Measurements from ENCODE around the gene PSPN.
"Not testable (repeated sequence)": the region's sequence is repeated elsewhere in the genome, so short reads cannot be mapped to it uniquely, and the experiment has no call there.

Gene PSPN

GRCh38 chr19:6352381-6353165 lies 23.2 kb downstream of the PSPN start:
- Mint-ChIP-seq H3K4me1 (ENCODE audit: low read depth in 2 of 2) (no peaks in the 10 kb centered on the region), H3K4me3 (no peak overlapping the region), H3K27ac (no peak overlapping the region), H3K36me3 (ENCODE audit: insufficient read depth) (peaks cover 5% of the 10 kb centered on the region), H3K9me3 (no peaks in the 10 kb centered on the region), H3K27me3 (no peaks in the 10 kb centered on the region)
- DNase-seq (no peak), ATAC-seq (replicated peaks) (no peak)

- no peak overlapping the region for H3K27ac Mint-ChIP-seq
- no peaks in the 10 kb centered on the region for H3K9me3 Mint-ChIP-seq
- no peak for DNase-seq
- no peak overlapping the region for H3K4me3 Mint-ChIP-seq
- H3K36me3 Mint-ChIP-seq (ENCODE audit: insufficient read depth): peaks cover 5% of the 10 kb centered on the region
- H3K27me3 Mint-ChIP-seq: no peaks in the 10 kb centered on the region
- ATAC-seq (replicated peaks): no peak
- no peaks in the 10 kb centered on the region for H3K4me1 Mint-ChIP-seq (ENCODE audit: low read depth in 2 of 2)
Measured at GRCh38 chr19:6350688-6351087, 25.0 kb downstream of the PSPN start.

GRCh38 chr19:6349271-6349670 lies 26.5 kb downstream of the PSPN start:
- peak overlapping the region in 1 of 2 donors; percentile 28 for H3K27ac Mint-ChIP-seq
- H3K36me3 Mint-ChIP-seq (ENCODE audit: insufficient read depth): not testable (repeated sequence)

GRCh38 chr19:6343462-6343861 lies 32.3 kb downstream of the PSPN start:
- DNase-seq: no peak
- Mint-ChIP-seq H3K27me3 (no peaks in the 10 kb centered on the region), H3K4me3 (no peak overlapping the region), H3K9me3 (no peaks in the 10 kb centered on the region), H3K27ac (no peak overlapping the region), H3K4me1 (ENCODE audit: low read depth in 2 of 2) (no peaks in the 10 kb centered on the region), H3K36me3 (ENCODE audit: insufficient read depth) (no peaks in the 10 kb centered on the region)
- ATAC-seq (replicated peaks): no peak

More at GRCh38 chr19:6349271-6349670, 26.5 kb downstream of the PSPN start:
- not testable (repeated sequence) for H3K27me3 Mint-ChIP-seq; H3K4me3 Mint-ChIP-seq; DNase-seq; H3K9me3 Mint-ChIP-seq; H3K4me1 Mint-ChIP-seq (ENCODE audit: low read depth in 2 of 2); ATAC-seq (replicated peaks)

- H3K4me3 Mint-ChIP-seq: no peak overlapping the region
- ATAC-seq (replicated peaks) (no peak), DNase-seq (no peak)
- H3K4me1 Mint-ChIP-seq (ENCODE audit: low read depth in 2 of 2): no peaks in the 10 kb centered on the region
- H3K27ac Mint-ChIP-seq: no peak overlapping the region
- H3K36me3 Mint-ChIP-seq (ENCODE audit: insufficient read depth): no peaks in the 10 kb centered on the region
- no peaks in the 10 kb centered on the region for H3K27me3 Mint-ChIP-seq
- no peaks in the 10 kb centered on the region for H3K9me3 Mint-ChIP-seq
Measured at GRCh38 chr19:6340493-6341201, 35.1 kb downstream of the PSPN start.

- H3K36me3 Mint-ChIP-seq (ENCODE audit: insufficient read depth): no peaks in the 10 kb centered on the region
- no peak for DNase-seq
- no peaks in the 10 kb centered on the region for H3K4me1 Mint-ChIP-seq (ENCODE audit: low read depth in 2 of 2)
- ATAC-seq (replicated peaks): no peak
- H3K9me3 Mint-ChIP-seq: no peaks in the 10 kb centered on the region
- H3K27ac Mint-ChIP-seq: no peak overlapping the region
- no peaks in the 10 kb centered on the region for H3K27me3 Mint-ChIP-seq
- no peak overlapping the region for H3K4me3 Mint-ChIP-seq
Measured at GRCh38 chr19:6334490-6335285, 41.0 kb downstream of the PSPN start.

- no peaks in the 10 kb centered on the region for H3K4me1 Mint-ChIP-seq (ENCODE audit: low read depth in 2 of 2)
- no peak within 1 kb of the TSS for H3K27ac Mint-ChIP-seq
- H3K27me3 Mint-ChIP-seq: no peaks in the 10 kb centered on the region
- DNase-seq: no peak
- no peak within 1 kb of the TSS for H3K4me3 Mint-ChIP-seq
- H3K9me3 Mint-ChIP-seq: no peaks in the 10 kb centered on the region
- H3K36me3 Mint-ChIP-seq (ENCODE audit: insufficient read depth): no peaks in the 10 kb centered on the region
- ATAC-seq (replicated peaks): no peak
Measured at GRCh38 chr19:6333439-6333838, 42.3 kb downstream of the PSPN start, which contains the start of gene ACER1. ACER1 (minus strand) TSS chr19:6333612; CDS start chr19:6333551, 61 bp downstream.

- peaks cover 0 to 4% of the 10 kb centered on the region in 2 donors for H3K4me1 Mint-ChIP-seq (ENCODE audit: low read depth in 2 of 2)
- ATAC-seq (replicated peaks): no peak
- H3K27ac Mint-ChIP-seq: no peak overlapping the region
- H3K9me3 Mint-ChIP-seq: peaks cover 0 to 1% of the 10 kb centered on the region in 2 donors
- no peaks in the 10 kb centered on the region for H3K36me3 Mint-ChIP-seq (ENCODE audit: insufficient read depth)
- H3K4me3 Mint-ChIP-seq: no peak overlapping the region
- no peak for DNase-seq
- peaks cover 0 to 4% of the 10 kb centered on the region in 2 donors for H3K27me3 Mint-ChIP-seq
Measured at GRCh38 chr19:6326815-6327214, 48.9 kb downstream of the PSPN start.

- Mint-ChIP-seq H3K36me3 (ENCODE audit: insufficient read depth) (no peaks in the 10 kb centered on the region), H3K27me3 (peaks cover 0 to 4% of the 10 kb centered on the region in 2 donors), H3K4me3 (no peak overlapping the region), H3K27ac (no peak overlapping the region), H3K9me3 (peaks cover 0 to 1% of the 10 kb centered on the region in 2 donors), H3K4me1 (ENCODE audit: low read depth in 2 of 2) (peaks cover 0 to 4% of the 10 kb centered on the region in 2 donors)
- ATAC-seq (replicated peaks): no peak
- no peak for DNase-seq
Measured at GRCh38 chr19:6325614-6326013, 50.1 kb downstream of the PSPN start.

All from effector memory CD8-positive, alpha-beta T cell (primary cell).